ENCODE results near the gene RPGRIP1.
"Not testable (repeated sequence)": the region's sequence is repeated elsewhere in the genome, so short reads cannot be mapped to it uniquely, and the experiment has no call there.

The RPGRIP1 gene

GRCh38 chr14:21302013-21302835 lies 22.3 kb downstream of the RPGRIP1 start:
- DNase-seq, result no peak

GRCh38 chr14:21302836-21303140 lies 22.9 kb downstream of the RPGRIP1 start:
- not testable (repeated sequence) for DNase-seq

GRCh38 chr14:21307637-21308036 lies 27.8 kb downstream of the RPGRIP1 start:
- no peak for DNase-seq

- peak; percentile 82 for DNase-seq
These were observed 28.2 kb downstream of the RPGRIP1 start for GRCh38 chr14:21308132-21308478.

GRCh38 chr14:21308479-21309237 lies 28.8 kb downstream of the RPGRIP1 start:
- DNase-seq, result peak; percentile 94

GRCh38 chr14:21309238-21309636 lies 29.4 kb downstream of the RPGRIP1 start:
- DNase-seq, result no peak

GRCh38 chr14:21309956-21310355 lies 30.1 kb downstream of the RPGRIP1 start:
- no peak for DNase-seq

- no peak for DNase-seq
These were observed 31.7 kb downstream of the RPGRIP1 start for GRCh38 chr14:21311614-21312013.

GRCh38 chr14:21313512-21313911 lies 33.6 kb downstream of the RPGRIP1 start:
- no peak for DNase-seq

GRCh38 chr14:21317398-21317797 lies 37.5 kb downstream of the RPGRIP1 start:
- no peak for DNase-seq

- peak; percentile 88 for DNase-seq
These were observed 41.0 kb downstream of the RPGRIP1 start for GRCh38 chr14:21320913-21321312.

GRCh38 chr14:21322716-21323115 lies 42.8 kb downstream of the RPGRIP1 start:
- no peak for DNase-seq

GRCh38 chr14:21326972-21327371 lies 47.1 kb downstream of the RPGRIP1 start:
- no peak for DNase-seq
